OCI-LY3 (cell line): ENCODE data around the gene DNAH10.

Source experiments
- H2AFZ ChIP-seq: fragments of 200-600, 300-600 bp; shearing (Covaris generic); 2 replicates; pipeline ENCODE4 v1.6.0; 2014; ENCODE audit warnings: antibody characterized with exemption, low read depth, low read length
- H3K27ac ChIP-seq: fragments of 200-600, 300-600 bp; sonication (generic); 2 replicates; pipeline ENCODE4 v1.5.1; 2014; ENCODE audit warnings: mild to moderate bottlenecking, low read length, moderate library complexity, mixed read lengths
- H3K27me3 ChIP-seq: fragments of 200-600, 300-600 bp; sonication (generic); 2 replicates; pipeline ENCODE4 v1.6.1; 2014; ENCODE audit warnings: low read depth, low read length, mixed read lengths
- H3K36me3 ChIP-seq: fragments of 200-600, 300-600 bp; sonication (generic); replicated peaks from 2 replicates; pipeline ENCODE3; 2014; ENCODE audit warnings: low read depth, low read length, mixed read lengths
- H3K4me1 ChIP-seq: fragments of 300-600, 200-600 bp; sonication (generic); 2 replicates; pipeline ENCODE4 v1.6.1; 2014; ENCODE audit warnings: low read length, mixed read lengths
- H3K4me2 ChIP-seq: fragments of 200-600, 300-600 bp; sonication (generic); 2 replicates; pipeline ENCODE4 v1.6.1; 2014; ENCODE audit warnings: low read length, mixed read lengths
- H3K4me3 ChIP-seq: fragments of 300-600, 200-600 bp; sonication (generic); 2 replicates; pipeline ENCODE4 v1.5.1; 2014; ENCODE audit warnings: antibody characterized with exemption, mild to moderate bottlenecking, low read length, moderate library complexity
- H3K79me2 ChIP-seq: fragments of 300-600, 200-600 bp; shearing (Covaris generic); 2 replicates; pipeline ENCODE4 v1.6.1; 2014; ENCODE audit warnings: mild to moderate bottlenecking, low read length, mixed read lengths
- H3K9ac ChIP-seq: fragments of 300-600, 200-600 bp; shearing (Covaris generic); 2 replicates; pipeline ENCODE4 v1.6.0; 2014; ENCODE audit warnings: mild to moderate bottlenecking, low read length, moderate library complexity
- H3K9me3 ChIP-seq: fragments of 200-600, 300-600 bp; shearing (Covaris generic); 2 replicates; pipeline ENCODE4 v1.6.1; 2014; ENCODE audit warnings: low read length, mixed read lengths; ENCODE audit not compliant: insufficient read depth
- H4K20me1 ChIP-seq: fragments of 200-600, 300-600 bp; sonication (generic); 2 replicates; pipeline ENCODE4 v1.6.1; 2016; ENCODE audit warnings: low read length, mixed read lengths; ENCODE audit not compliant: insufficient read depth
- CTCF ChIP-seq: fragments of 200-600, 300-600 bp; sonication (generic); IDR thresholded peaks from 2 replicates; pipeline ENCODE4 v1.5.1; 2014; ENCODE audit warnings: antibody characterized with exemption, low read length, low read depth
- EZH2phosphoT487 ChIP-seq: fragments of 200-600 bp; shearing (Covaris generic); IDR thresholded peaks from 2 replicates; pipeline ENCODE4 v1.6.1; 2018; ENCODE audit warnings: antibody characterized with exemption, mixed run types, low read depth

Gene DNAH10

GRCh38 chr12:123832052-123832451, 70.0 kb downstream of the DNAH10 start:
- Histone ChIP-seq H3K9ac (no peak overlapping the region), H3K79me2 (no peaks in the 10 kb centered on the region), H3K27ac (no peak overlapping the region), H3K4me1 (no peaks in the 10 kb centered on the region), H3K4me3 (no peak overlapping the region), H3K9me3 (0 out of 2 replicates have a peak, but pooled peaks cover 4% of the 10 kb centered on the region), H3K4me2 (no peak overlapping the region), H3K36me3 (no peaks in the 10 kb centered on the region), H3K27me3 (no peaks in the 10 kb centered on the region), H4K20me1 (no peaks in the 10 kb centered on the region), H2AFZ (no peak overlapping the region)
- no peak for TF ChIP-seq EZH2phosphoT487

DNA sequence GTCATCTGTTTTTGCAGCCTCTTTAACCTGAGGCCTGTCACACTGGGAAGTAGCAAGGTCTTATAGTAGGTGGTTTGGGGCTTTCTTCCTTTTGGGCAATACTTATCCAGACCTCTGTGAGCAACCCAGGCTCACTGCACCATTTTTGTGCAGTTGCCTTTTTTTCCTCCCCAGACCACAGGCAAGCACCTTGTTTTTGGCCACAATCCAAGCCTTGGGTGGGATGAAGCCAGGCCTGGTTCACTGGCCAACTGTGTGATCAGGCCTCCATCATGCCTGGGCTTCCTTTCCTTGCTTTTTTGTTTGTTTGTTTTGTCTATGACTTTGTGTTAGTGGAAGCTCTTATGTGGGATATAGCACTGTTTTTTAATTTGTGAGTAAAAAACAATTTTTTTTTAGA, 71.7 kb downstream of the DNAH10 start:
- TF ChIP-seq EZH2phosphoT487 = no peak
- no peak for TF ChIP-seq CTCF
- H3K4me2 ChIP-seq = no peak overlapping the region
- no peaks in the 10 kb centered on the region for H3K27me3 ChIP-seq

GRCh38 chr12:123834845-123835244, 72.7 kb downstream of the DNAH10 start:
- Histone ChIP-seq H2AFZ (no peak overlapping the region), H3K36me3 (no peaks in the 10 kb centered on the region), H3K9ac (no peak overlapping the region), H3K4me2 (no peak overlapping the region), H3K4me1 (no peaks in the 10 kb centered on the region), H3K27me3 (no peaks in the 10 kb centered on the region), H3K79me2 (no peaks in the 10 kb centered on the region), H3K9me3 (0 out of 2 replicates have a peak, but pooled peaks cover 4% of the 10 kb centered on the region), H3K4me3 (no peak overlapping the region), H3K27ac (no peak overlapping the region), H4K20me1 (no peaks in the 10 kb centered on the region)
- TF ChIP-seq CTCF = no peak
- TF ChIP-seq EZH2phosphoT487 = no peak

More for the DNA sequence above, 71.7 kb downstream of the DNAH10 start:
- 0 out of 2 replicates have a peak, but pooled peaks cover 4% of the 10 kb centered on the region for H3K9me3 ChIP-seq
- H3K27ac ChIP-seq = no peak overlapping the region
- H3K36me3 ChIP-seq = no peaks in the 10 kb centered on the region
- no peak overlapping the region for H2AFZ ChIP-seq
- H3K4me1 ChIP-seq = no peaks in the 10 kb centered on the region
- no peaks in the 10 kb centered on the region for H4K20me1 ChIP-seq
- H3K79me2 ChIP-seq = no peaks in the 10 kb centered on the region
- H3K9ac ChIP-seq = no peak overlapping the region
- no peak overlapping the region for H3K4me3 ChIP-seq

- no peak overlapping the region for H3K4me3 ChIP-seq
- H4K20me1 ChIP-seq = no peaks in the 10 kb centered on the region
- no peak for TF ChIP-seq CTCF
- no peaks in the 10 kb centered on the region for H3K36me3 ChIP-seq
- no peaks in the 10 kb centered on the region for H3K4me1 ChIP-seq
- no peak overlapping the region for H3K4me2 ChIP-seq
- H3K79me2 ChIP-seq = no peaks in the 10 kb centered on the region
- H2AFZ ChIP-seq = no peak overlapping the region
- H3K9ac ChIP-seq = no peak overlapping the region
- no peaks in the 10 kb centered on the region for H3K27me3 ChIP-seq
- no peak overlapping the region for H3K27ac ChIP-seq
- 0 out of 2 replicates have a peak, but pooled peaks cover 4% of the 10 kb centered on the region for H3K9me3 ChIP-seq
Observed at GRCh38 chr12:123836292-123836691, 74.2 kb downstream of the DNAH10 start.
